ENCODE measurements around the gene VOPP1.
"Not testable (repeated sequence)": the region's sequence is repeated elsewhere in the genome, so short reads cannot be mapped to it uniquely, and the experiment has no call there.

The VOPP1 gene

GRCh38 chr7:55582656-55583055 is 10.4 kb upstream of the VOPP1 start:
- not testable (repeated sequence) for DNase-seq

- no peak for DNase-seq
Measured at GRCh38 chr7:55576753-55577152, 4.5 kb upstream of the VOPP1 start.

- no peak for DNase-seq
Measured at GRCh38 chr7:55575733-55576132, 3.4 kb upstream of the VOPP1 start.

- DNase-seq, result no peak
Measured at GRCh38 chr7:55575098-55575497, 2.8 kb upstream of the VOPP1 start.

GRCh38 chr7:55574051-55574717 is 1.9 kb upstream of the VOPP1 start:
- no peak for DNase-seq

- no peak for DNase-seq
Measured at GRCh38 chr7:55573234-55573900, 1.1 kb upstream of the VOPP1 start.

- peak in 33 of 58 donors; percentile 10 to 71 (median 45) for DNase-seq
Measured at GRCh38 chr7:55571511-55572377, 558 bp downstream of the VOPP1 start.

- DNase-seq, result no peak
Measured at GRCh38 chr7:55570939-55571338, 1.4 kb downstream of the VOPP1 start.

GRCh38 chr7:55570218-55570873 is 2.0 kb downstream of the VOPP1 start:
- no peak for DNase-seq

- no peak for DNase-seq
Measured at GRCh38 chr7:55569797-55570196, 2.5 kb downstream of the VOPP1 start.

- DNase-seq, result no peak
Measured at GRCh38 chr7:55569269-55569663, 3.0 kb downstream of the VOPP1 start.

GRCh38 chr7:55568613-55569268 is 3.6 kb downstream of the VOPP1 start:
- DNase-seq, result no peak

GRCh38 chr7:55567571-55567970 is 4.7 kb downstream of the VOPP1 start:
- peak in 11 of 58 donors; percentile 11 to 66 (median 30) for DNase-seq

- no peak for DNase-seq
Measured at GRCh38 chr7:55565681-55566080, 6.6 kb downstream of the VOPP1 start.

GRCh38 chr7:55563596-55564325 is 8.5 kb downstream of the VOPP1 start:
- no peak for DNase-seq

GRCh38 chr7:55561690-55562089 is 10.6 kb downstream of the VOPP1 start:
- no peak for DNase-seq

GRCh38 chr7:55558962-55559920 is 13.1 kb downstream of the VOPP1 start:
- DNase-seq, result no peak

- DNase-seq, result no peak
Measured at GRCh38 chr7:55557666-55558188, 14.6 kb downstream of the VOPP1 start.

GRCh38 chr7:55556492-55556891 is 15.8 kb downstream of the VOPP1 start:
- no peak for DNase-seq
